Measurements from ENCODE around the gene KCP.

Gene KCP

DNA sequence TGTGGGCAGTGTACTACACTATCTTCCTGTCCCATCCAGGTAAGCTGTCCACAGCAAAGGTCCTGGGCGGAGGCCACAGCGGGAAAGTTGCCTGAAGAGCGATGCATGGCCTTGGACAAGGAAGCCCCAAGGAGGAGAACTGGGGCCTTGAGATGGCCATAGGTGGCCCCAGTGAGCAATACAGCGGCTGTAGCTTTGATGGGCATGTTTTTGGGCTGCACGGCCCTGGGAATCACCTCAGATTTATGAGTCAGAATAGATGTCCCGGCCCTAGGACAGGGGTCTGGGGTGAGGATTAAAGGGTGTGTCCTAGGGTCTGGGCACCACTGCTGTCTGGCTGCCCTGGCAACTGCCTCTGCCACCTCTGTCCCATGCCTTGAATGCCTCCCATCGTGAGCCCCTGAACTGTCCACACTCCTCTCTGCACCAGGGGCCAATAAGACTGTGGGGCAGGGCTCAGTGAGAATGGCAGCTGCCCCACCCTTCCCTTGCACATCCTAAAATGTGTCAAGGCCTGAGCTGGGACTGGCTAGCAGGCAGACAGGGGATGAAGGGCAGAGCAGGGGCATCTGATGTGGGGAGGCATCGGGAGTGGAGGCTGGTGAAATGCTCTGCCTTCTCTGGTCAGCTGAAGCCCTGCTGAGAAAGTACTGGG, 17.8 kb upstream of the KCP start:
- Histone ChIP-seq H3K27ac (no peak overlapping the region), H3K4me3 (no peak overlapping the region), H3K9me3 (ENCODE audit: low read depth, low read length) (no peaks in the 10 kb centered on the region), H3K36me3 (ENCODE audit: insufficient read depth, low read length) (no peaks in the 10 kb centered on the region), H3K9ac (ENCODE audit: insufficient read length) (no peak overlapping the region)
- DNase-seq (ENCODE audit: low read depth, low spot score), result no peak
- TF ChIP-seq EZH2 (IDR thresholded peaks at IDR 0.05) (no peak), POLR2AphosphoS5 (IDR thresholded peaks at IDR 0.05; ENCODE audit: borderline replicate concordance, low read depth, low read length) (no peak), FOXP2 (optimal IDR thresholded peaks at IDR 0.05; ENCODE audit: control extremely low read depth, extremely low read length, insufficient read depth) (no peak)

DNA sequence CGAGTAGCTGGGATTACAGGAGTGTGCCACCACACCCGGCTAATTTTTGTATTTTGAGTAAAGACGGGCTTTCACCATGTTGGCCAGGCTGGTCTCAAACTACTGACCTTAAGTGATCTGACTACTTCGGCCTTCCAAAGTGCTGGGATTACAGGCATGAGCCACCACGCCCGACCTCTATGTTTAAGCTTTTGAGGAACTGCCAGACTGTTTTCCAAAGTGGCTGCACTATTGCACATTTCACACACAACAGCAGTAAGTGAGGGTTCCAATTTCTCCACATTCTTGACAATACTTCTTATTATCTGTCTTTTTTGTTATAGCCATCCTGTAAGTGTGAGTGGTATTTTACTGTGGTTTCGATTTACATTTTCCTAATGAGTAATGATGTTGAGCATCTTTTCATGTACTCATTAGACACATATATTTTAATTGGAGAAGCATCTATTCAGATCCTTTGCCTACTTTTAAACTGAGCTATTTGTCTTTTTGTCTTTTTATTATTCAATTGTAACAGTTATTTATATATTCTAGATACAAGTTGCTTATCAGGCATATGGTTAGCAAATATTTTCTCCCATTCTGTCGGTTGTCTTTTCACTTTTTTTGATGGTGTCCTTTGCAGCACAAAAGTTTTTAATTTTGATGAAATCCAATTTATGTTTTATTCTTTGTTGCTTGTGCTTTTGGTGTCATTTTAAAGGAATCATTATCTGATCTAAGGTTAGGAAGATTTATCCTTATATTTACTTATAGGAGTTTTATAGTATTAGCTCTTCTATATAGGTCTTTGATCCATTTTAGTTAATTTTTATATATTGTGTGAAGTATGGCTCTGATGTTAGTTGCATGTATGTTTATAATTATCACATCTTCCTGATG, 14.4 kb upstream of the KCP start:
- H3K4me3 ChIP-seq, result no peak overlapping the region
- TF ChIP-seq EZH2 (IDR thresholded peaks at IDR 0.05), result no peak
- TF ChIP-seq FOXP2 (optimal IDR thresholded peaks at IDR 0.05; ENCODE audit: control extremely low read depth, extremely low read length, insufficient read depth), result no peak
- no peak for TF ChIP-seq POLR2AphosphoS5 (IDR thresholded peaks at IDR 0.05; ENCODE audit: borderline replicate concordance, low read depth, low read length)
- H3K36me3 ChIP-seq (ENCODE audit: insufficient read depth, low read length), result no peaks in the 10 kb centered on the region
- H3K9ac ChIP-seq (ENCODE audit: insufficient read length), result no peak overlapping the region
- DNase-seq (ENCODE audit: low read depth, low spot score), result no peak
- no peak overlapping the region for H3K27ac ChIP-seq
- no peaks in the 10 kb centered on the region for H3K9me3 ChIP-seq (ENCODE audit: low read depth, low read length)

DNA sequence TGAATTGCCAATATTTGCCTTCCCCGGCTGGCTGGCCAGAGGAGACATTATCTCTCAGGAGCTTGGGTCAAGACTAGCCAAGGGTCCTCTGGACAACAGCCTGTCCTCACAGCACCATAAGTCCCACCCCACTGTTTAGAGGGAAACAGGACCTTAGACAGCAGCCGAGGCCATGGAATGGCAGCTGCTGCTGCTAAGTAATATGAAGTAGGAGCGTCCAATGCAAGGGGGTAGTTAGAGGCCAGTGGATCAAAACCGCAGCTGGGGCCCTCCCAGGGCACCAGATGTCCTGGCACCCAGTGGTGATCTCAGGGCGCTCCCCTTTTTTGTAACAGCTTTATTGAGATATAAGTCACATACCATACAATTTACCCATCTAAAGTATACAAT, 12.9 kb upstream of the KCP start:
- H3K4me3 ChIP-seq, result no peak overlapping the region
- no peaks in the 10 kb centered on the region for H3K9me3 ChIP-seq (ENCODE audit: low read depth, low read length)
- H3K9ac ChIP-seq (ENCODE audit: insufficient read length), result no peak overlapping the region
- no peak overlapping the region for H3K27ac ChIP-seq
- TF ChIP-seq FOXP2 (optimal IDR thresholded peaks at IDR 0.05; ENCODE audit: control extremely low read depth, extremely low read length, insufficient read depth) (no peak), POLR2AphosphoS5 (IDR thresholded peaks at IDR 0.05; ENCODE audit: borderline replicate concordance, low read depth, low read length) (no peak), EZH2 (IDR thresholded peaks at IDR 0.05) (no peak)
- DNase-seq (ENCODE audit: low read depth, low spot score), result no peak
- no peaks in the 10 kb centered on the region for H3K36me3 ChIP-seq (ENCODE audit: insufficient read depth, low read length)

DNA sequence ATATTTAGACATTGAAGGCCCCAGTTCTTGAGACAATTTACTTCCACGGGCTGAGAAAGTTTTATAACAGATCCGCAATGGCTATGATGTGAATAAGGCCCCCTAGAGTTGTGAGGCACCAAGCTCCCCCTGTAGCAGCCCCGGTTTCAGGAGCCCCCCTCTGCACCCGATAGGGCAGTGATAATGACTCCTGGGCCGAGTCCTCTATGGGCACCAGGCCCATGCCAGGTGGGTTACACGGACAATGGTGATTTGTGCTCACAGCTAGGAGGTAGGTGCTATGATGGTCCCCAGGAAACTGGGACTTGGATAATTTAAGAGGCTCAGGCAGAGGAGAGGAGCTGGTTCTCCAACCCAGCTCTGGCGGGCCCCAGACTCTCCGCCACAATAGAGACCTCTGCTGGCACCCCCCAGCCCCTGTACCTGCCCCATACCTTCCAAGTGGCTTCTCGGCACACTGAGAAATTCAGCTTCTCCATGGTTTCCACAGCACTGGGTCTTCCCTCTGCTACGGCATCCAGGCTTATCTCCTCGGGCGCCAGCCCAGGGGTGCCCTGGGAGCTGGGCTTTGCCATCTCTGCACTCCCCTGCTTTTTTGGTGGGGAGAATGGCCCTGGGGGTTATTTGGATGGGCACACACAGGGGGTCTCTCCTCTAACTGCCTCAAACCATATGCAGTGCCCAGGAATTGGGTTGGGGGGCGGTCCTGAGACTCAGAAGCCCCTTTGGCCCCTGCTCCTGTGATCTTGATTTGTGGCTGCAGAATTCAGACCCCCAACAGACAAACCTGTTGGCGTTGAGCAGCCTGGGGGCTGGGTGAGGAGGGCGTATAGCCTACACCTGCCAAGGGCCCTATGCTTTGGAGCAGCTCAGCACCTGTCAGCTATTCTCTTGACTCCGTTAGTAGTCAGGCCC, 12.2 kb upstream of the KCP start:
- Histone ChIP-seq H3K9ac (ENCODE audit: insufficient read length) (no peak overlapping the region), H3K4me3 (no peak overlapping the region), H3K36me3 (ENCODE audit: insufficient read depth, low read length) (no peaks in the 10 kb centered on the region), H3K9me3 (ENCODE audit: low read depth, low read length) (no peaks in the 10 kb centered on the region), H3K27ac (no peak overlapping the region)
- no peak for DNase-seq (ENCODE audit: low read depth, low spot score)
- TF ChIP-seq FOXP2 (optimal IDR thresholded peaks at IDR 0.05; ENCODE audit: control extremely low read depth, extremely low read length, insufficient read depth) (no peak), POLR2AphosphoS5 (IDR thresholded peaks at IDR 0.05; ENCODE audit: borderline replicate concordance, low read depth, low read length) (no peak), EZH2 (IDR thresholded peaks at IDR 0.05) (no peak)

DNA sequence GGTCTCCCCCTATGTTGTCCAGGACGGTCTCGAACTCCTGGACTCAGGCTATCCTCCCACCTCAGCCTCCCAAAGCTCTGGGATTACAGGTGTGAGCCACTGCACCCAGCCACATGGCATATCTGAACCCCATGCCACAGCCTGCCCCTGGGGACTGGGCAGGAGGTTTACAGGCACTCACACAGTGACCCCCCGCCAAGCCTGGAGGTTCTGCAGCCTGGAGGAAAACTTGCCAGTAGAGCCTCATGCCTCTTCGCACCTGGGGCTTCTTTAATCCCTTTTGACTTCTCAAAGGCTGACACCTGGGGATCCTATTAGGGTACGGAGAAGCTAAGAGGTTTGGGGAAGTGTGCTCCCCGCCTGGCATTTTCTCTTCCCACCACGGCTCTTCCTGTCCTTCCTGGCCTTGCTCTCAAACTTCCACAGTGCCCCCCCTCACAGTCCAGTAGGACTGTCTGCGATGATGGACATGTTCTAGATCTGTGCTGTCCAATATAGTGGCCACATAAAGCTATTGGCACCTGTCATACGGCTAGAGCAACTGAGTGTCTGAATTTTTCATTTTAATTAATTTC, 11.4 kb upstream of the KCP start:
- Histone ChIP-seq H3K4me3 (no peak overlapping the region), H3K27ac (no peak overlapping the region), H3K36me3 (ENCODE audit: insufficient read depth, low read length) (no peaks in the 10 kb centered on the region), H3K9me3 (ENCODE audit: low read depth, low read length) (no peaks in the 10 kb centered on the region), H3K9ac (ENCODE audit: insufficient read length) (no peak overlapping the region)
- no peak for DNase-seq (ENCODE audit: low read depth, low spot score)
- TF ChIP-seq FOXP2 (optimal IDR thresholded peaks at IDR 0.05; ENCODE audit: control extremely low read depth, extremely low read length, insufficient read depth) (no peak), EZH2 (IDR thresholded peaks at IDR 0.05) (no peak), POLR2AphosphoS5 (IDR thresholded peaks at IDR 0.05; ENCODE audit: borderline replicate concordance, low read depth, low read length) (no peak)

DNA sequence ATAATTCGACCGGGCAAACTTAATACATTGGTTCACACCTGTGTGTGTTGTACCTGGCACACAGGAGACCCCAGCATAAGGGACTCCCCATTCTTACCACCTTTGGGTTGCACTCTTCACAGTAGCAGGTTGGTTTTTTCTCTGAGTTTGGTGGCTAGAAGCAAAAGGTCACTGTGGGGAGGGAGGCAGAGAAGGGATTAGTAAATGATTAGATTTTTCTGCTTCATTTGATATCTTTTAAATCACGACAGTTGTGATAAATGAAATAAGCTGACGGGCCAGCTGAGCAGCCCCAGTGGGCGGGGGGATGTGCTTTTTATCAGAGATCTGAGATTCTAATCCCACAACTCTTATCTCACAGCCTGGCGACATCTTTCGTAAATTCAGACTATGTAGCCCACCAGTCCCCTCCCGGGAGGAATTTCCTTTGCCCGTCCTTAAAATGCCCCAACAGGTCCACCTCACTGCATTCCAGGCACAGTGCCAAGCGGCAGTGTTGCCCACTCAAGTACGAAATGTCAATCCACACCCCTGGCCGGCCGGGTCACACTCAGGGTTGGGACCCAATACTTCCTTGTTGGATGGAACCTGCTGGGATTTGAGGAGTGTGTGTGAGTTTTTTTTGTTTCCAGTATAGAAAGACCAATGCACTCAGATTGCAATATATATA, 10.5 kb upstream of the KCP start:
- H3K27ac ChIP-seq, result no peak overlapping the region
- H3K9me3 ChIP-seq (ENCODE audit: low read depth, low read length), result no peaks in the 10 kb centered on the region
- H3K4me3 ChIP-seq, result no peak overlapping the region
- no peak overlapping the region for H3K9ac ChIP-seq (ENCODE audit: insufficient read length)
- no peaks in the 10 kb centered on the region for H3K36me3 ChIP-seq (ENCODE audit: insufficient read depth, low read length)
- no peak for TF ChIP-seq EZH2 (IDR thresholded peaks at IDR 0.05)
- no peak for TF ChIP-seq POLR2AphosphoS5 (IDR thresholded peaks at IDR 0.05; ENCODE audit: borderline replicate concordance, low read depth, low read length)
- no peak for TF ChIP-seq FOXP2 (optimal IDR thresholded peaks at IDR 0.05; ENCODE audit: control extremely low read depth, extremely low read length, insufficient read depth)
- DNase-seq (ENCODE audit: low read depth, low spot score), result no peak

DNA sequence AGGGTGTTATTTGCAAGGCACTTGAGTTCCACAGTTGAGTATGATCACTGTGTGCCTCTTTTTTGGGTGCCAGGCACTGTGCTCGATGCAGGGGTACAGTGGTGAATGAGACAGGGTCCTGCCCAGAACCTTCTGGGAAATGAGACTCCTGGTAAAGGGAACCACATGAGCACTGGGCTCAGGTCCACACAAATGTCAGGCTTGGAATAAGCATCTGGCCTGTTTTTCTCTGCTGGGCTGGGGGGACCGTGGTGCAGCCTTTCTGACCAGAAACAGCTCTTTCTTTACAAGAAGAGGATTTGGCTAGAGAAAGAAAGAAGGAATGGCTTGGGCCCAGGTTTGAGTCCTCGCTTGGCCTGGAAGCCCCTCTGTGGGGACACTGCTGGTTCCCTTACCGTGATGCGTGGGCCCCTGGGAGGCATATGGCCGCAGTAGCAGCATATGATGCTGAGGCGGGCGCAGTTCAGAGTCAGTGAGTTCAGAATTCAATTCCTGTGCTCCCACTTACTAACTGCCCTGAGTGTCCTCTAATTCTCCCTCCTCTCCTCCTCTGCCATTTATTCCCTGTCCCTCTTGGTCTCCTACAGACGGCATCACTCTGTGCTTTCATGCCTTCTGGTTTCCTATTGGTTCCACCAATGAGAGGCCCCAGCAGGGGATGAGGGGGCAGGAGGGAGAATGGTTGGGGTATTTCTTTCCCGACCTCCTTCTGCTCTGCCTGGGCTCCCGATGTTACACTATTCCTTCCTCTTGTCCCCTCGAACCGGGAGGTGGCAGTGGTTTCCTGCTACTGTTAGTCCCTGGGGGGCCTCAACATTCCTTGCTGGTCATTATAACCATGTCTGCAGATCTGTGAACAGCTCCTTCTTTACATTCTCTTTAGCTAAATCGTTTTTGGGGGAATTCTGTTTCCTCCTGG, 9.6 kb upstream of the KCP start:
- H3K27ac ChIP-seq, result no peak overlapping the region
- DNase-seq (ENCODE audit: low read depth, low spot score), result no peak
- TF ChIP-seq FOXP2 (optimal IDR thresholded peaks at IDR 0.05; ENCODE audit: control extremely low read depth, extremely low read length, insufficient read depth), result no peak
- no peak for TF ChIP-seq POLR2AphosphoS5 (IDR thresholded peaks at IDR 0.05; ENCODE audit: borderline replicate concordance, low read depth, low read length)
- TF ChIP-seq EZH2 (IDR thresholded peaks at IDR 0.05), result no peak
- no peak overlapping the region for H3K4me3 ChIP-seq
- H3K9me3 ChIP-seq (ENCODE audit: low read depth, low read length), result no peaks in the 10 kb centered on the region
- H3K36me3 ChIP-seq (ENCODE audit: insufficient read depth, low read length), result no peaks in the 10 kb centered on the region
- no peak overlapping the region for H3K9ac ChIP-seq (ENCODE audit: insufficient read length)
